Activated CD4-positive, alpha-beta memory T cell treated with anti-CD3 and anti-CD28 coated beads for 36 hours (primary cell): ENCODE measurements around the gene SGCA. TPM values are rescaled to one million over a fixed set of nuclear protein-coding genes. Genes with fewer than 3 reads are reported as not detected.

Experiments
- CTCF ChIA-PET: fragments of 350-600 bp; sonication (Branson Sonifier 250); formaldehyde crosslinking; loops from one replicate; lab custom pipeline; 2021; ENCODE audit warnings: antibody characterized with exemption, inconsistent platforms; lab: Charles Lee
- POLR2A ChIA-PET: fragments of 350-600 bp; sonication (Branson Sonifier 250); formaldehyde crosslinking; loops from one replicate; lab custom pipeline; 2021; ENCODE audit warnings: antibody characterized with exemption; lab: Charles Lee
- DNase-seq: peaks from one replicate; pipeline ENCODE4 v3.0.0-alpha.2; 2020
- H3K27ac Mint-ChIP-seq: one replicate; pipeline ENCODE4 v1.8.0; 2021; ENCODE audit warnings: mixed read lengths
- H3K27me3 Mint-ChIP-seq: one replicate; pipeline ENCODE4 v1.8.0; 2021; ENCODE audit warnings: mixed read lengths
- H3K36me3 Mint-ChIP-seq: one replicate; pipeline ENCODE4 v1.8.0; 2021; ENCODE audit warnings: mixed read lengths
- H3K4me1 Mint-ChIP-seq: one replicate; pipeline ENCODE4 v1.8.0; 2021; ENCODE audit warnings: low read depth, mixed read lengths
- H3K4me3 Mint-ChIP-seq: one replicate; pipeline ENCODE4 v1.8.0; 2021; ENCODE audit warnings: mild to moderate bottlenecking, mixed read lengths
- H3K9me3 Mint-ChIP-seq: one replicate; pipeline ENCODE4 v1.8.0; 2021; ENCODE audit warnings: mixed read lengths
- intact Hi-C: fragments of 100-400 bp; cut with micrococcal nuclease; formaldehyde crosslinking; loops from one replicate; pipeline ENCODE4 v1.15.1; 2023
- total RNA-seq, 2 experiments: library from RNA; stranded (reverse); gene quantifications; one replicate each; pipeline ENCODE4 v1.2.3, GENCODE V29; 2021

The SGCA gene
- total RNA-seq, 2 experiments from 2014 or later, result 0.59 TPM; not detected in 1

DNA sequence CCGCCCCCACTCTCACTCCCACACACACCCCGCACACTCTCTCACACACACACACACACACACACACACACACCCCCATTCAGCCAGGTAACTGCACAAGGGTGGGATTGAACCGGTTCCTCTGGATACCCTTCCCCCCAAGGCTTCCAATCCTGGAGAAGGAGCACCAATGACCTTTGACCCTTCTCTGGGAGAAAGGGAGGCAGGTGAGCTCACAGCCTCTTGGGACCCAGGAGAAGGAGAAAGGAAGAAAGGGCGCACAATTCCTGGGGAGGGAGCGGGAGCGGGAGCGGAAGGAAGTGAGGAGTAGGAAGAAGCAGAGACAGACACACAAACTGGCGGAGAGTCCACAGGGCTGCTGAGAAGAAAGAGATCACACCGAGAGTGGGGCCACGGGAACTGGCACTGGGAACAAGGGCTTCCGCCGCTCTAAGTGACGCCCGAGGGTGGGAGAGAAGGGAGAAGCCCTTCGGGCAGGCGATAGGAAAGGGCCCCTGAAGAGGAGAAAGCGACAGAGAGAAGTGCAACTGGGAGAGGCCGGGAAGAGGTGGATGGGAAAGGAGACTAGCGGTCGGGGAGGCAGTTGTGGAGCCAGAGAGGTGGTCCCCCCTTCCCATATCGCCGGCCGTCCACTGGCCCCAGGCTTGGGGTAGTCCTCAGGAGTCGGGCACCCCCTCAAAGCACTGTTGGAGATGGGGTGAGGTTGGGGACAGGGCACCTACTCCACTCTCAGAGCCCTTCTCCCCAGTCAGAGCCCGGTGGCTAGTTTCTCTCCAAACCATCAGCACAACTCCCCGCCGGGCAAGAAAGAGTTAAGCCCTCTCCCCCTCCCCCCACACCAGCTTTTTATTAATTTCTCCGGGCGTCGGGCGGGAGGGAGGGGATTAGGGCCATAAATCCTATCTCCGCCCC is 37.1 kb upstream of the SGCA start:
- DNase-seq, result no peak
- ChIA-PET CTCF (interaction anchor here (4.1 kb wide), 1 partner anchor 11 kb away, joined by 22 read pairs; no protein-coding TSS in a partner anchor), POLR2A (no interaction called here)
- peaks cover 5% of the 10 kb centered on the region for H3K36me3 Mint-ChIP-seq
- no peaks in the 10 kb centered on the region for H3K9me3 Mint-ChIP-seq
- H3K4me1 Mint-ChIP-seq, result peaks cover 27% of the 10 kb centered on the region
- intact Hi-C loops, result no loop called here
- H3K4me3 Mint-ChIP-seq, result peak overlapping the region; percentile 35
- no peak overlapping the region for H3K27ac Mint-ChIP-seq
- H3K27me3 Mint-ChIP-seq, result peaks cover 10% of the 10 kb centered on the region

DNA sequence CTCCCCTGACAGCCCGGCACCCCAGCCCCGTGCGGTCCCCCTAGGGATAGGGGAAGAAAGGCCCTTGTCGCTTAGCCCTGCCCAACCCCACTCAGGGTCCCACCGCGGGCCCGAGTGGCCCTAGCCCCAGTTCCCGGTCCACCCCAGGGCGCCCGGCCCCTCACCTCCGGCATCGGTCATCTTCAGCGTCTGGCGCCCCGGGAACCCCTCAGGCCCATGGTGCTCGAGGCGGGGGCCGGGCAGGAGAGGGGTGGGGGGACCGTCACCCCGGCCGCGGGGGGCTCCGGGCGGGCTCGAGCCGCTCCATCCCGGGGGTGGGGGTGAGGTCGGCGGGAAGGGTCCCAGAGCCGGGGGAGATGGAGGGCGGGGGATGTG is 36.5 kb upstream of the SGCA start:
- Mint-ChIP-seq H3K9me3 (no peaks in the 10 kb centered on the region), H3K36me3 (peaks cover 9% of the 10 kb centered on the region), H3K4me3 (peak overlapping the region; percentile 68), H3K4me1 (peaks cover 27% of the 10 kb centered on the region), H3K27me3 (peaks cover 10% of the 10 kb centered on the region), H3K27ac (peak overlapping the region; percentile 13)
- CTCF ChIA-PET, result interaction anchor here (0.9 to 4.1 kb wide), 5 partner anchors 10 to 35 kb away, joined by 4 to 22 read pairs (median 10); partner anchors contain the start of gene PDK2
- DNase-seq, result no peak
- intact Hi-C loops, result no loop called here
- POLR2A ChIA-PET, result no interaction called here

DNA sequence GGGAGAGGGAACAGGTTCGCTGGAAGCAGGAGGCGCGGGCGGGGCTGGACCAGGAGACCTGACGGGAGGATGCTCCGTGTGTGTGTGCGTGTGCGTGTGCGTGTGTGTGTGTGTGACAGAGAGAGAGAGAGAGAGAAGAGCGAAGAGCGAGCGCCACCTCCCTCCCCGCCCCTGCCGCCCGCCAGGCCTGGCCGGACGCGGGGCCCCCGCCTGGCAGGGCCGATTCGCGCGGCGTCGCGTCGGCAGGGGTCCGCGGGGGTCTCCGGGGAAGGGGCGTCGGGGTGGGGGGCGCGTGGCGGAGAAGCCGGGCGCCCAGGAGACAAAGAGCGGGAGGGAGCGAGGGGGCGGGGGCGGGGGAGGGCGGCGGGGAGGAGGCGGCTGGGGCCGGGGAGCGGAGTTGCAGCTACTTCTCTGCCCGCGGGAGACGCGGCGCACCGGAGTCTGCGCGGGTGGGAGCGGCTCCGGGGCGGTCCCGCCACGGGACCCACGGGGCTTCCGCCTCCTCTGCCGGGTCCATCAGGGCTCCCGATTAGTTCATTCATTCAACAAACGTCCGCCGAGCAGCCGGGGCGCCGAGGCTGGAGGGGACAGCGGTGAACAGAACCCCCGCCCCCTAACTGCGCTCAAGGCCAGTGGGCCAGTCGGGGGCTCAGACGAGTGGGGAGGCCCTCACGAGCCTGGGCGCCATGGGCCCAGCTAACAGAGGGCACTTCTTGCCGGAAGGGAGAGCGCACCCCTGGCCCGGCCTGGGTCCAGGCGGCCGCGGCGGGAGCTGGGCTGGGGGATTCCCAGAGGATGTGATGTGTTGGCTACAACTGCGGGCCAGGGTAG is 35.9 kb upstream of the SGCA start, which contains the start of gene SAMD14:
TSS of gene SAMD14 (minus strand) at position 433 of the 831 bp plus-strand sequence. CDS start 5,201 bp downstream, outside the sequence.
- ChIA-PET POLR2A (interaction anchor here (0.6 to 1.2 kb wide), 2 partner anchors 12 to 100 kb away, joined by 3 to 4 read pairs; no protein-coding TSS in a partner anchor), CTCF (interaction anchor here (0.6 to 4.1 kb wide), 10 partner anchors 9 to 42 kb away, joined by 3 to 22 read pairs (median 6); partner anchors contain the start of gene PDK2)
- peaks cover 27% of the 10 kb centered on the region for H3K4me1 Mint-ChIP-seq
- peak within 1 kb of the TSS; percentile 68 for H3K4me3 Mint-ChIP-seq
- H3K27me3 Mint-ChIP-seq, result peaks cover 10% of the 10 kb centered on the region
- peak within 1 kb of the TSS; percentile 18 for H3K27ac Mint-ChIP-seq
- intact Hi-C loops, result loop anchor here (2.0 kb wide), 1 partner anchor 21 kb away; the partner anchor contains the start of gene PPP1R9B
- H3K9me3 Mint-ChIP-seq, result no peaks in the 10 kb centered on the region
- DNase-seq, result peak; percentile 63
- peaks cover 9% of the 10 kb centered on the region for H3K36me3 Mint-ChIP-seq

DNA sequence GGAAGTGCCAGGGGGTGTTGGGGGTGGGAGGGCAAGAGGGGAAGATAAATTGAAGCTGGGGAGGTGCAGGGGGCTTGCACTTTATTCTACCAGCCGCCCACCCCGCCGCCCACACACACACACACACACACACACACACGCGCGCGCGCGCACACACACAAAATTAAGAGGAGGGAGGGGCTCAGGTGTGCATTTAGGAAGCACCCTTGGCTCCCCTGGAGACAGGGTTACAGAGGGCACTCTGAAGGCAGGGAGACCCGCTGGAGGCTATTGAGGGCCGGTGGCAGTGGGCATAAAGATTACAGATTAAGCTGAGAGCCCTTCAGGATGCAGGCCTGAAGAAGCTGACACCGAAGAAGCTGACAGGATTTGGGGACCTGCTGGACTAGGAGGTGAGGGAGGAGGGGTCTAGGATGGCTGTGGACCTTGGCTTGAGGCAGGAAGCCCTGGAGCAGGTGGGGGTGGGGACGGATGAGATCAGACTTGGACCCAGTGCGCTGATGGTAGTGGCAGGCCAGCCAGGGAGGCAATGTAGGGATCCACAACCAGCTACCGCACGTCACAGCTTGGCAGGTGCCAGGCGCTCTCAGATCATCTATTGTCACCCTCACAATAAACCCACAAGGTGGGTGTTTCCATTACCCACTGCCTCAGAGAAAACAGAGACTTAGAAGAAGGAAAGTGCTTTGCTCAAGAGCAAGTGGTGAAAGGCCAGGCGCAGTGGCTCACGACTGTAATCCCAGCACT is 35.1 kb upstream of the SGCA start:
- CTCF ChIA-PET, result interaction anchor here (0.6 to 4.1 kb wide), 9 partner anchors 8 to 43 kb away, joined by 3 to 22 read pairs (median 7); partner anchors contain the start of gene PDK2

DNA sequence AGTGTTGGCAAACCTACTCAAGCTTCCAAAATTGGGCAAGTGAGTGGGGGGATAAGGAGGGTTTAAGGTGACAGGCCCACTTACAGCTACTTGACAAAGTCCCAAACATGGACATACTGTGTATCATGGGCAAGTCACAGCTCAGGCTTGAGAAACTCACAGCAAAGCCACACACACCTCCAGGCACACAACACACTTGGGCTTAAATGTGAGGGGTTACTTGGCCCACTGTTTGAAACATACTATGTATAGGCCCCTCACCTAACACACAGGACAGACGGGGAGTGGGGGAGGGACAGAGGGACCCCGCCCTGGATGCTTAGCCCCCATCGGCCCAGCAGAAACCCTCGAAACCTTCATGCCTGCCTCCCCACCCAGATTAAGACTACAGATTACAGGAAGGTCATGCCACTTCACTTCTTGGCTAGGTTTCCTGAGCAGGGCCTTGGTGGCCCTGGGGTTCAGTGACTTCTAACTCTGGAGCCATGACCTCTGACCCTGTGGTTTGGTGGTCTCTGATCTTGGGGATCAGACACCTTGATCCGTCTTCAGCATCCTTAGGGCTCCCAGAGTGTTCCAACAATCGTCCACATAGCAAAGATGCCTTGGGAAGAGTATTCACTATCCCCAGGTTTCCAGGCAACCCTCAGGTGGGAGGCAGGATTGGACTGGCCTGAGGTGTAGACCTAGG is 33.6 kb upstream of the SGCA start:
- CTCF ChIA-PET, result interaction anchor here (0.7 to 4.1 kb wide), 6 partner anchors 15 to 68 kb away, joined by 3 to 22 read pairs (median 5); partner anchors contain the start of gene PPP1R9B
- intact Hi-C loops, result no loop called here
- Mint-ChIP-seq H3K36me3 (peaks cover 24% of the 10 kb centered on the region), H3K27ac (peak overlapping the region; percentile 23), H3K4me1 (peaks cover 27% of the 10 kb centered on the region), H3K9me3 (no peaks in the 10 kb centered on the region), H3K27me3 (peaks cover 10% of the 10 kb centered on the region), H3K4me3 (no peak overlapping the region)
- POLR2A ChIA-PET, result interaction anchor here (1.0 to 2.1 kb wide), 5 partner anchors 9 to 29 kb away, joined by 3 to 6 read pairs (median 3); no protein-coding TSS in a partner anchor
- DNase-seq, result no peak

More for the DNA sequence above, 35.1 kb upstream of the SGCA start:
- Mint-ChIP-seq H3K4me3 (peak overlapping the region; percentile 62), H3K27ac (peak overlapping the region; percentile 18), H3K27me3 (peaks cover 10% of the 10 kb centered on the region), H3K9me3 (no peaks in the 10 kb centered on the region), H3K36me3 (peaks cover 11% of the 10 kb centered on the region), H3K4me1 (peaks cover 27% of the 10 kb centered on the region)
- intact Hi-C loops, result loop anchor here (2.0 kb wide), 1 partner anchor 20 kb away; the partner anchor contains the start of gene PPP1R9B
- POLR2A ChIA-PET, result interaction anchor here (0.6 to 2.1 kb wide), 3 partner anchors 13 to 100 kb away, joined by 3 to 6 read pairs (median 4); no protein-coding TSS in a partner anchor
- peak; percentile 33 for DNase-seq

DNA sequence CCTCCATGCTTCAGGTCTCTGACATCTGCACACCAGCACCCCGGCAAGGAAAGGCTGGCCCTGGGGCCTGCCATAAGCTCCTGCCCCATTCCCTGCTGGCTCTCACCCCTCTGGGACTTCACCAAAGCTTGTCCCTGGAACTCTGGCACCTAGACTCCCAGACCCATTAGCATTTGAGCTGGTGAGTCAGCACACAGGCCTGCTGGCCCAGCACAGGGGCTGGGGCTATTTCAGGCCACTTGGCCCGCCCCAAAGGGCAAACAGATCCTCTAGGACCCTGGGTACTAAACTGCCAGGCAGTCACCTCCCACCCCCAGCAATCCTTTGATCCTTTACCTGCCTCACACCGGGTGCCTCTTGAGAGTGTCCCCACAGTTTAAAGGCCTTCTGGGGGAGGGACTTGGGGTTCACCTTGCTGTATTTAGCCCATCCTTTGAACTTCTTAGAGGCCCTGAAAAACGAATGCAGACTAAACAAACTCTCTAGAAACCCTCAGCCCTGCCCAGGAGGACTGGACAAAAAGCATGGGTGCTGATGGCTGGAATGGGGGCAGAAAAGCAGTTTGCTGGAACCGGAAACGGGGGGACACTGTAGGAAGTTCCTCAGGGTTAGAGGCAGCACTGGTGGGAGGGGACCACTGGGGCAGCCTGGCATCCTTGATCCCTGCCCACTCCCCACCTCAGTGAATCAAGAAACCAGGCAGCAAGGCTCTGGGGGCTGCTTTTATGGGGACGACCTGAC is 32.6 kb upstream of the SGCA start:
- ChIA-PET POLR2A (no interaction called here), CTCF (interaction anchor here (0.7 to 4.1 kb wide), 2 partner anchors 16 to 67 kb away, joined by 4 to 22 read pairs; no protein-coding TSS in a partner anchor)
- intact Hi-C loops, result no loop called here

DNA sequence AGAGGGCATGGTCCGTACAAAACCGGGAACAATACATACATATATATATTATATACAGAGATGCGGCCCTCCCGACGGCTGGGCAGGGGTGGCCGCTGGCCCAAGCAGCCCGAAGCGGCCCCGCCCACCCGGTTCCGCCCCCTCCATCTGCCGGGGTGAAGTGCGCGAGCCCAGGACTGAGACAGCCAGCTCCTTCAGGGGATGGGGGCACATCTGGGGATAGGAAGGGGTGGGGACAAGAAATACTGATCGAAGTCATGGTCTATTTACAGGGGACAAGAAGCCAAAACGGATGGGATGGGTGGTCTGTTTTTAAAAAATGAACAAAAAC is 32.1 kb upstream of the SGCA start:
- Mint-ChIP-seq H3K36me3 (peaks cover 38% of the 10 kb centered on the region), H3K9me3 (no peaks in the 10 kb centered on the region), H3K4me3 (no peak overlapping the region), H3K4me1 (peaks cover 25% of the 10 kb centered on the region), H3K27me3 (peaks cover 6% of the 10 kb centered on the region), H3K27ac (no peak overlapping the region)
- ChIA-PET POLR2A (no interaction called here), CTCF (no interaction called here)
- no peak for DNase-seq
- intact Hi-C loops, result no loop called here

More for the DNA sequence above, 32.6 kb upstream of the SGCA start:
- no peaks in the 10 kb centered on the region for H3K9me3 Mint-ChIP-seq
- no peak for DNase-seq
- H3K36me3 Mint-ChIP-seq, result peaks cover 33% of the 10 kb centered on the region
- H3K27ac Mint-ChIP-seq, result no peak overlapping the region
- no peak overlapping the region for H3K4me3 Mint-ChIP-seq
- H3K4me1 Mint-ChIP-seq, result peaks cover 27% of the 10 kb centered on the region
- peaks cover 10% of the 10 kb centered on the region for H3K27me3 Mint-ChIP-seq

DNA sequence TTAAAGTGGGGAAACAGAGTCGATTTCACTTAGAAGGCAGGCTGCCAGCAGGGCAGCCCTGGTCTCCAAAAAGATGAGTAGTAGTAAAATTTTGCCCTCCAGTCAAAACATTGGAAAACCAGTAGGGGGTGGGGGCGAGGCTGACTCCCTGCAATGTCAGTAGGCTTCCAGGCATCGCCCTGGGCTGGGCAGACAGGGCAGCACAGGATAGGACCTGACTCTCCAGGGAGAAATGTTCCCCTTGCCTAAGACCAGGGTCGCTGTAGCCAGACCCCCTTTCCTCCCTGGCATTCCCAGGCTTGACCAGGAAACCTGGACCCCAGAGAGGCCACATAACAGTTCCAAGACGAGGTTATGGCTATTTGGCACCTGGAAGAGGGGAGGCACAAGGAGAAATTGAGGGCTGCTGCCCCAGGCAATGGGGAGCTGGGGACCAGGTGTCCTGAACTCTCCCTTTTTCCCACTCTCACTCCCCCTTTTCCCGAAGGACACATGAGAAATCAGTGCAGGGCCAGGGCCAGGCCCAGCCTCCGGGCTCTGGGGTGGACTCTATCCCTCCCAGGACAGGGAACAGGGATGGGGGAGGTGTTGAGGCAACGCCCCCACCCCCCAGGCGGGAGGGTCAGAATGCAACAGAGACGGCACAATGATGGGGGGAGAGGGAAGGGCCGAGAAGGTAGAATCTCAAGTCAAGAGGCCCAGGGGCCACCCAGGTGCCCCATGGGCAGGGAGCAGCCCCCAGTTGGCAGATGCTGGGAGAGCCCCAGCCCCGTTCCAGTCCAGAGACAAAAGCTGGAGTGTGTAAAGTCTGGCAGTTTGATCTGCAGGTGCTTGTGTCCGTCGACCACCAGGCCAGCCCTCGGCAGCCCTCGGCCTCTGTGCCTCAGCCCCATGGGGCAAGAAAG is 31.3 kb upstream of the SGCA start:
- intact Hi-C loops, result no loop called here
- Mint-ChIP-seq H3K27me3 (peaks cover 6% of the 10 kb centered on the region), H3K4me1 (peaks cover 24% of the 10 kb centered on the region), H3K27ac (no peak overlapping the region), H3K36me3 (peaks cover 46% of the 10 kb centered on the region), H3K4me3 (no peak overlapping the region), H3K9me3 (no peaks in the 10 kb centered on the region)
- no peak for DNase-seq
- POLR2A ChIA-PET, result no interaction called here
- CTCF ChIA-PET, result interaction anchor here (0.7 kb wide), 1 partner anchor 20 kb away, joined by 4 read pairs; no protein-coding TSS in a partner anchor

DNA sequence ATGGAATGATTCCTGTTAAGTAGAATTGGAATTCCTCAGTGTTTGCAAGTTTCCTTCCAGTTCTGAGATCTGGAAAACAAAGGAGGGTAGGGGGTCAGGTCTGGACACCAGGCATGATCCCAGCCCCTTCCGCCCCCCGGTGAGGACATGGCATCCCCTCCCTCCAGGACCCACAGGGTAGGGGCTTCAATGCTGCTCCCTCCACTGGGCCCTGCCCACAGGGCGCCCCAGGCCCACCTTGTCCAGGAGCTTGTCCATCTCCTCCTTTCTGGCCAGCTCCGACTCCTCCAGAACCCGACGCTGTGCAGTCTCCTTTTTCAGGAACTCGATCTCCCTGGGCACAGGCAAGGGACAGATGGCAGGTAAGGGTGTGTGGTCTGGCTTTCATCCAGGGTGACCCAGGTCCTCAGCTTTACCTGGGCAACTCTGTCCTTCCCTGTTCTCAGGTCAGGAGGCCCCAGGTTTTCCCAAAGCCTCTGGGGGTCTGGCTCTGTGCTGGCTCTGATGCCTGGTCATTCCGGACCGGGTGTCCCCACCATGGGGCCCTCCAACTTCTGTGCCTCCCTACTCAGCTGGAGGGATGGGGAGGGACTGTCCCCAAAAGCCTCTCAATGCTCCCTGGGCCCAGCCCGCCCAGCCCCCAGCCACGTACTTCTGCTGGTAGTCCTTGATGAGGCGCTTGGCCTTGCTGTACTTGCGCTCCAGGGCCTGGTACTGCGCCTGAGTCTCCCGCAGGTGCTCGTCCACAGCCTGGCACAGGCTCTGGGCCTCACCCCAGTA is 30.3 kb upstream of the SGCA start:
- ChIA-PET CTCF (interaction anchor here (1.3 to 2.1 kb wide), 2 partner anchors 18 to 26 kb away, joined by 3 to 9 read pairs; no protein-coding TSS in a partner anchor), POLR2A (interaction anchor here (1.3 kb wide), 1 partner anchor 26 kb away, joined by 3 read pairs; no protein-coding TSS in a partner anchor)
- H3K9me3 Mint-ChIP-seq, result no peaks in the 10 kb centered on the region
- H3K27me3 Mint-ChIP-seq, result peaks cover 4% of the 10 kb centered on the region
- H3K27ac Mint-ChIP-seq, result no peak overlapping the region
- peaks cover 56% of the 10 kb centered on the region for H3K36me3 Mint-ChIP-seq
- no peak overlapping the region for H3K4me3 Mint-ChIP-seq
- DNase-seq, result no peak
- peaks cover 31% of the 10 kb centered on the region for H3K4me1 Mint-ChIP-seq
- intact Hi-C loops, result no loop called here
